Aorta (tissue), 5 donors: ENCODE measurements around the gene TSPEAR. TPM values are rescaled to one million over a fixed set of nuclear protein-coding genes. Genes with fewer than 3 reads are reported as not detected.
"Not testable (repeated sequence)": the region's sequence is repeated elsewhere in the genome, so short reads cannot be mapped to it uniquely, and the experiment has no call there.

Experiments used
- ATAC-seq: fragments of 200-7000 bp; cut with Tn5 transposase; one replicate; pipeline ENCODE4 v1.9.1; 2022; ENCODE audit warnings: moderate library complexity; ENCODE audit not compliant: low FRiP score
- DNase-seq, 2 donors: peaks; one replicate each; pipeline ENCODE4 v3.0.0-alpha.2; 2020
- H3K27ac ChIP-seq, 2 donors: one replicate each; pipeline ENCODE4 v1.5.1; 2013; ENCODE audit warnings: low read length in 2 of 2, mild to moderate bottlenecking in 2 of 2, moderate library complexity in 2 of 2, control low read depth in 1 of 2, inconsistent platforms in 1 of 2, low read depth in 1 of 2
- H3K27me3 ChIP-seq, 2 donors: one replicate each; pipeline ENCODE4 v1.6.1; 2013; ENCODE audit warnings: control low read depth in 1 of 2, low read length in 1 of 2, mild to moderate bottlenecking in 1 of 2, moderate library complexity in 1 of 2; ENCODE audit not compliant: insufficient read depth in 2 of 2, control insufficient read depth in 1 of 2
- H3K36me3 ChIP-seq, 2 donors: one replicate each; pipeline ENCODE4 v1.6.1; 2013; ENCODE audit warnings: control low read depth in 1 of 2, low read length in 1 of 2, mild to moderate bottlenecking in 1 of 2; ENCODE audit not compliant: insufficient read depth in 2 of 2, control insufficient read depth in 1 of 2
- H3K4me1 ChIP-seq, 2 donors: one replicate each; pipeline ENCODE4 v1.6.1; 2013; ENCODE audit warnings: low read length in 2 of 2, control low read depth in 1 of 2, mild to moderate bottlenecking in 1 of 2, moderate library complexity in 1 of 2; ENCODE audit not compliant: insufficient read depth in 2 of 2, control insufficient read depth in 1 of 2
- H3K4me3 ChIP-seq, 2 donors: one replicate each; pipeline ENCODE4 v1.5.1; 2013; ENCODE audit warnings: low read length in 2 of 2, control low read depth in 1 of 2, mild to moderate bottlenecking in 1 of 2
- H3K9me3 ChIP-seq: one replicate; pipeline ENCODE4 v1.6.1; 2013; ENCODE audit warnings: mild to moderate bottlenecking, low read length; ENCODE audit not compliant: control insufficient read depth
- WGBS, 2 donors: extraction: QIAGEN DNeasy Blood & Tissue Kit; methylation state at CpG; one replicate each; pipeline ENCODE4 v1.1.7; 2013; 5-methylcytosine and 5-hydroxymethylcytosine counted together
- intact Hi-C, 2 donors: fragments of 100-400 bp; cut with DNase I; formaldehyde crosslinking; loops; one replicate each; pipeline versions ENCODE4 v1.14.2 to v1.15.0; 2022
- polyA plus RNA-seq, 2 donors: library from polyadenylated mRNA; stranded (reverse); fragments of 200-250 nt; gene quantifications; one replicate each; pipeline ENCODE4 v1.2.3, GENCODE V29; 2013
- total RNA-seq, 2 donors: library from RNA; stranded (reverse); fragmentation: NEBNext Ultra II Directional; extraction: Animal tissue kit (Norgen Biotek cat#: 25700); gene quantifications; one replicate each; pipeline ENCODE4 v1.2.1, GENCODE V29; 2021
- donor health status: healthy with polysubstance abuse.
- donor health status: Bipolar disorder and iron deficiency.
- donor health status: DM: no; HTN: no; CAD: no.
- donor health status: DM: no; HTN: no; CAD: no.
- donor health status: DM: yes; HTN: yes; CAD: no.

Gene TSPEAR
- total and polyA plus RNA-seq, 4 donors, result not detected

DNA sequence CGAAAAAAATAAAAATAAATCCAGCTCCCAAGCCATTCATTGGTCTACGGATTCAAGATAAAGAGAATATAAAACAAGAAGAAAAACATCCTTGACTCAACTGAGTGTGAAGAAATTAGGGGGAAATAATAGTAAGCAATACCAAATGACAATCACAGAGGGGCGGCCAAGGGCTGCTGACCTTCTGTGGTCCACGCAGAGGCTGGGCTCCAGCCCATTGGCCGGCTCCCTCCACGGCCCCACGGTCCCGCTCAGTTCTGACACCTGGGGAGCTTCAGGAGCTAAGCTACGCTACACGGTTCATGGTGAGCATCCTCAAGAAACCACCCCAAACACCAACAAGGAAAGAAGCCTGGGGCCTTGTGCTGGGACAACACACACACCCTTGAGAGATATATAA is 14.8 kb downstream of the TSPEAR start:
- intact Hi-C loops, result no loop called here
- Histone ChIP-seq H3K4me1 (no peaks in the 10 kb centered on the region), H3K27me3 (no peaks in the 10 kb centered on the region), H3K4me3 (no peak overlapping the region), H3K9me3 (no peaks in the 10 kb centered on the region), H3K27ac (no peak overlapping the region), H3K36me3 (no peaks in the 10 kb centered on the region)
- ATAC-seq, result no peak
- no peak for DNase-seq
- WGBS, 2 donors, result 80 to 81% methylated on average over 10 of the region's 10 CpGs

DNA sequence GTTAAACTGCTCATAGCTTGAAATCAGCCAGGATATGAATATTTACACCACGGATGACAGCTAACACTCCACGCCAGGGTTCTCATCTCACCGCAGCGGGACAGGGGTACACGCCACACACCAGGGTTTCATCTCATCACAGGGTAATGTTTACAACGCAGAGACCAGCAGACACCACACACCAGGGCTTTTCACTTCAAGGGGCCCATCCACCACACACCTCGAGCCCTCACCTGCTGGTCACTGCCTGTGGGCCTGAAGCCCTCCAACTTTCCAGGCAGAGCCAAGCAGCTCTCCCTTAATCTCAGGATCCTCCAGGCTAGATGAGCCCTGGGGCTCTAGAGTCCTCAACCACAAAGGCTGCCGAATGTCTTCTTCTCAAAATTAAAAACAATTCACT is 15.7 kb downstream of the TSPEAR start:
- ATAC-seq (no peak), DNase-seq (no peak)
- no peaks in the 10 kb centered on the region for H3K9me3 ChIP-seq
- no peaks in the 10 kb centered on the region for H3K27me3 ChIP-seq
- 88 to 91% methylated on average over 8 of the region's 8 CpGs for WGBS, 2 donors
- H3K4me1 ChIP-seq, result no peaks in the 10 kb centered on the region
- no peaks in the 10 kb centered on the region for H3K36me3 ChIP-seq
- H3K4me3 ChIP-seq, result no peak overlapping the region
- H3K27ac ChIP-seq, result no peak overlapping the region
- intact Hi-C loops, result no loop called here

DNA sequence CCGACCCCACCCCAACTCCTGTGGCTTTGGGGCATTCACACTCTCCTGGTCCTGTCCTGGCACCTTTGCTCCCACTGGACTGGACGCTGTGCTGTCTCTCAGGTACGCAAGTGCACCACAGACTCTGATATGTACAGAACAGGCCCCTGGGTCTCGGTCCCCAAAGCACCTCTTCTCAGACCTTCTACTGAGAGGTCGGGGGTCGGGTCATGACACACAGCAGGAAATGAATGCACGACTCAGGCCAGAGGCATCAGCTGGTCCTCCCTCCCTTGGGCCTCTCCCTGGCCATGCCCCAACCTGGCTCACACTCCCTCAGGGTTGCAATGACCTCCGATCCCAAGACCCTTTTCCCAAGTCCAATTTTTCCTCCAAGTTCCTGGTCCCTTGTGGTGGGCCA is 16.2 kb downstream of the TSPEAR start:
- intact Hi-C loops, result no loop called here

DNA sequence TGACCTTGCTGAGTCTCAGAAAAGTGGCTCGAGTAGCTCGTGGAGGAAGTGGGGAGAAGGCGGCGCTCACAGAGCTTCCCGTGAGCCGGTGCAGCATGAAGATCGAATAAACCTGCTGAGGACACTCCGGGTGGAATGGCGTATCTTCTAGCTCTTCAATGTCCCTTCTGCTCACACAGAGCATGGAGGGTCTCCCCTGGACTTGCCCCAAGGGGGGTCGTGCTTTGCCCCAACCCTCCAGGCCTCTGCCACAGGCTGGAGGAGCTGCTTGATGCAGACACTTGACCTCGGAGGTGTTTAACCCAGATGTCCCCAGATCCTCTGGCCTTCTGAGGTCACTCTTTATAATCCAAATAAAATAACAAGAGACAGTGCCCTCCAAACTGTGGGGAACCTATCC is 16.6 kb downstream of the TSPEAR start:
- Histone ChIP-seq H3K4me1 (no peaks in the 10 kb centered on the region), H3K36me3 (no peaks in the 10 kb centered on the region), H3K27me3 (no peaks in the 10 kb centered on the region), H3K4me3 (no peak overlapping the region), H3K27ac (no peak overlapping the region), H3K9me3 (no peaks in the 10 kb centered on the region)
- intact Hi-C loops, result no loop called here
- WGBS, 2 donors, result 70 to 71% methylated on average over 11 of the region's 11 CpGs
- DNase-seq (no peak), ATAC-seq (no peak)

More for the DNA sequence above, 16.2 kb downstream of the TSPEAR start:
- H3K4me1 ChIP-seq, result no peaks in the 10 kb centered on the region
- H3K9me3 ChIP-seq, result no peaks in the 10 kb centered on the region
- no peaks in the 10 kb centered on the region for H3K27me3 ChIP-seq
- no peak overlapping the region for H3K4me3 ChIP-seq
- DNase-seq (no peak), ATAC-seq (no peak)
- 81 to 84% methylated on average over 8 of the region's 8 CpGs for WGBS, 2 donors
- no peaks in the 10 kb centered on the region for H3K36me3 ChIP-seq
- H3K27ac ChIP-seq, result no peak overlapping the region

DNA sequence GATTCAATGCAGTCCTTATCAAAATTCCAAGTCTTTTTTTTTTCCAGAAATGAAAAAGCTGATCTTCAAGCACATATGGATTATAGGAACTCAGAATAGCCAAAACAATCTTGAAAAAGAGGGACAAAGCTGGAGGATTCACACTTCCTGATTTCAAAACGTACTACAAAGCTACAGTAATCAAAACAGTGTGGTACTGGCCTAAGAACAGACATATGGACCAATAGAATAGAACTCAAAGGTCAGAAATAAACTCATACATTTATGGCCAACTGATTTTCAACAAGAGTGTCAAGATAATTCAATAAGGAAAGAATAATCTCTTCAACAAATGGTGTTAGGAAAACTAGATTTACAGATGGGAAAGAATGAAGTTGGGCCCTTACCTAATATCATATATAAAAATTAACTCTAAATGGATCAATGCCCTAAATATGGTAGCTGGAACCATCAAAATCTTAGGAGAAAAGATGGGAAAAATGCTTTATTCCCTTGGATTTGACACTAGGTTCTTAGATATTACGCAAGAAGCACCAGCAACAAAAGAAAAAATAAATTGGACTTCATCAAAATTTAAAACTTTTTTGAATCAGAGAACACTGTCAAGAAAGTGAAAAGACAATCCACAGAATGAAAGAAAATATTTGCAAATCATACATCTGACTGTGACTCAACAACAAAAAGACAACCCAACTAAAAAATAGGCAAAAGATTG is 18.4 kb downstream of the TSPEAR start:
- 48 to 49% methylated on average over 2 of the region's 2 CpGs for WGBS, 2 donors
- Histone ChIP-seq H3K4me1 (no peaks in the 10 kb centered on the region), H3K9me3 (no peaks in the 10 kb centered on the region), H3K27ac (no peak overlapping the region), H3K27me3 (no peaks in the 10 kb centered on the region), H3K4me3 (no peak overlapping the region), H3K36me3 (no peaks in the 10 kb centered on the region)
- ATAC-seq (no peak), DNase-seq (no peak)
- intact Hi-C loops, result no loop called here

DNA sequence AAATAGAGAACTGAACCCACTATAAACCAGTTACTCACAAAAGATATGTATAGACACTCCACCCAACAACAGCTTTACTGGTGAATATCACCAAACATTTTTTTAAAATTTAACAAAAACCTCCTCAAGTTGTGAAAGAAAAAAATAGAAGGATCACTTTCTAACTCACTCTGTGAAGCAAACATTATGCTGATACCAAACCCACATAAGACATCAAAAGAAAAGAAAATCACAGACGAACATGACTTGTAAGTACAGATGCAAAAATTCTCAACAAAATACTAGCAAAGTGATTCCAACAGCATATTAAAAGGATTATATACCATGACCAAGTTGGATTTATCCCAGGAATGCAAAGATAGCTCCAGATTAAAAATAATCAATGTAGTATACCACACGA is 19.7 kb downstream of the TSPEAR start:
- no peak for ATAC-seq
- Histone ChIP-seq H3K9me3 (no peaks in the 10 kb centered on the region), H3K27ac (no peak overlapping the region), H3K27me3 (no peaks in the 10 kb centered on the region), H3K4me1 (no peaks in the 10 kb centered on the region), H3K36me3 (no peaks in the 10 kb centered on the region), H3K4me3 (no peak overlapping the region)
- 43 to 46% methylated on average over 2 of the region's 2 CpGs for WGBS, 2 donors
- intact Hi-C loops, result no loop called here
- DNase-seq, result no peak

DNA sequence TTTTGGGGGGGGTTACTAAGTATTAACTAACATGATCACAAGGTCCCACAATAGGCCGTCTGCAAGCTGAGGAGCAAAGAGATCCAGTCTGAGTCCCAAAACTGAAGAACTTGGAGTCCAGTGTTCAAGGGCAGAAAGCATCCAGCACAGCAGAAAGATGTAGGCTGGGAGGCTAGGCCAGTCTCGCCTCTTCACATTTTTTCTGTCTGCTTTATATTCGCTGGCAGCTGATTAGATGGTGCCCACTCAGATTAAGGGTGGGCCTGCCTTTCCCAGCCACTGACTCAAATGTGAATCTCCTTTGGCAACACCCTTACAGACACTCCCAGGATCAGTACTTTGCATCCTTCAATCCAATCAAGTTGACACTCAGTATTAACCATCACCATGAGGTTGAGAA is 21.6 kb downstream of the TSPEAR start:
- DNase-seq, H3K27ac ChIP-seq, ATAC-seq, H3K4me1 ChIP-seq, H3K27me3 ChIP-seq, intact Hi-C loops, H3K9me3 ChIP-seq, H3K4me3 ChIP-seq, H3K36me3 ChIP-seq: not testable (repeated sequence)
- 82 to 86% methylated on average over 3 of the region's 3 CpGs for WGBS, 2 donors

DNA sequence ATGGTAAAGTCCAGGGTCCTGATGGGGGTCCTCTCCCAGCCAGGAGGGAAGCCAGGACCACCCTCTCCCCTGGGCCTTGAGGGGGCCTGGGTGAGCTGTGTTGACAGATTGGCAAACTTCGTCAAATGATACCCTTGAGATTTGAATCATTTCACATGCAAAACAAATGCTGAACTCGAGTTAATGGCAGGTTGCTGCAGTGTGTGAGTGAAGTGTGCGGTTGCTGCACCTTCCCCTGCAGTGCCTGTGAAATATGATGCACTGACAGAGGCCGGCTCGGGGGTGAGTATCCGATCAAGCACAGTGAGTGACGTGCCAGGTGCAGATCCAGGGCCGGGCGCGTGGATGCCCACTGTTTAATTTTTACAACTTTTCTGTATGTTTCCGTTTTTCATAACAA is 23.7 kb downstream of the TSPEAR start:
- no peak for DNase-seq
- WGBS, 2 donors, result 71% methylated on average over 11 of the region's 11 CpGs

DNA sequence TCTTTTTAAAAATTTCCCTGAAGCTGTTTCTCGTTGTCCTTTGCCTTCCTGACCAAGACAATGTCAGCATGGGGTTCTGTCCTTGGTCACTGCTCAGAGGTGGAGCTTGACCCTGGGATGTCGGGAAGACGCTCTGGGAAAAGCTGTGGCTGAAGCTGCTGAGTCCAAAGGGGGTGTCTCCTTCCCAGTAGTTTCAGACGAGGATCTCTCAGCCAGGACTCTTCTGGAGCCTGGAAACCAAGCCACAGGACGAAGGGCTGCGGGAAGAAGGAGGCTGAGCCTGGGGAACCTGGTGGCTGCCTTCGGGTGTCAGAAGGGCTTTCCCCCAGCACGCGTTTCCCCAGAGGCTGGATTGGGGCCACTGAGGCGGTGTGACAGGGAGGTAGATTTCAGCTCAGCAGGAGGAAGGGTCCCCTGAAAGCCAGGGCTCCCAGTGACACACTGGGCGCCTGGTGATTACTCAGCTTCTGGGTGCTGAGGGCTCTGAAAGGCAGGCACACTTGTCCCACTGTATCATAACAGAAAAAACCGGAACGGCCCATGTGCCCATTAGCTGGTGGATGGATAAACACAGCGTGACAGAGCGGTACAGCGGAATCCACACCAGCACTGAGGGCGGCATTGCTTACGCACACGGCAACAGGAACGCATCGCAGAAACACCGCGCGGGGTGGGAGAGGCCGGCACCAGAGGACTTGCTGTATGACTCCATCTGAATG is 24.4 kb downstream of the TSPEAR start:
- no peaks in the 10 kb centered on the region for H3K4me1 ChIP-seq

More for the DNA sequence above, 23.7 kb downstream of the TSPEAR start:
- H3K27ac ChIP-seq, result no peak overlapping the region
- H3K4me3 ChIP-seq, result no peak overlapping the region
- no peaks in the 10 kb centered on the region for H3K27me3 ChIP-seq
- intact Hi-C loops, result no loop called here
- H3K36me3 ChIP-seq, result no peaks in the 10 kb centered on the region
- ATAC-seq, result no peak
- no peaks in the 10 kb centered on the region for H3K4me1 ChIP-seq
- no peaks in the 10 kb centered on the region for H3K9me3 ChIP-seq

More for the DNA sequence above, 24.4 kb downstream of the TSPEAR start:
- Histone ChIP-seq H3K36me3 (no peaks in the 10 kb centered on the region), H3K27me3 (no peaks in the 10 kb centered on the region), H3K4me3 (no peak overlapping the region), H3K27ac (no peak overlapping the region), H3K9me3 (no peaks in the 10 kb centered on the region)
- DNase-seq (no peak), ATAC-seq (no peak)
- 79 to 84% methylated on average over 25 of the region's 25 CpGs for WGBS, 2 donors
- intact Hi-C loops, result no loop called here
